Lung (tissue), 12 donors: ENCODE data around the gene MPPED1. TPM values are rescaled to one million over a fixed set of nuclear protein-coding genes. Genes with fewer than 3 reads are reported as not detected.

Source experiments
- ATAC-seq: fragments of 200-7000 bp; cut with Tn5 transposase; one replicate; pipeline ENCODE4 v1.9.1; 2020; ENCODE audit warnings: moderate number of reproducible peaks; ENCODE audit not compliant: insufficient read depth, low FRiP score
- DNase-seq, 3 donors: peaks; one replicate each; pipeline ENCODE4 v3.0.0-alpha.2; 2013 to 2017
- H3K27ac ChIP-seq, 2 donors: one replicate each; pipeline ENCODE4 v1.5.1; 2013; ENCODE audit warnings: mild to moderate bottlenecking in 2 of 2, moderate library complexity in 2 of 2, control low read depth in 1 of 2, inconsistent platforms in 1 of 2, low read depth in 1 of 2, low read length in 1 of 2
- H3K27me3 ChIP-seq, 3 donors: one replicate each; pipeline ENCODE4 v1.5.1; 2013; ENCODE audit warnings: low read length in 2 of 3; ENCODE audit not compliant: control insufficient read depth in 3 of 3, insufficient read depth in 3 of 3
- H3K36me3 ChIP-seq, 4 donors: one replicate each; pipeline ENCODE4 v1.5.1; 2013; ENCODE audit warnings: low read length in 4 of 4, mild to moderate bottlenecking in 1 of 4, moderate library complexity in 1 of 4; ENCODE audit not compliant: control insufficient read depth in 4 of 4, insufficient read depth in 4 of 4
- H3K4me1 ChIP-seq, 5 donors: one replicate each; pipeline ENCODE4 v1.5.1; 2013; ENCODE audit warnings: low read length in 5 of 5, mild to moderate bottlenecking in 2 of 5, moderate library complexity in 1 of 5; ENCODE audit not compliant: control insufficient read depth in 5 of 5, insufficient read depth in 5 of 5
- H3K4me3 ChIP-seq: one replicate; pipeline ENCODE4 v1.5.1; 2013; ENCODE audit warnings: mild to moderate bottlenecking, control low read depth, moderate library complexity
- H3K9ac ChIP-seq, 2 donors: one replicate each; pipeline ENCODE4 v1.5.1; 2013; ENCODE audit warnings: low read length in 2 of 2, control low read depth in 1 of 2; ENCODE audit not compliant: insufficient read depth in 1 of 2
- H3K9me3 ChIP-seq, 4 donors: one replicate each; pipeline ENCODE4 v1.5.1; 2013; ENCODE audit warnings: low read length in 3 of 4, mild to moderate bottlenecking in 1 of 4, moderate library complexity in 1 of 4; ENCODE audit not compliant: control insufficient read depth in 4 of 4, insufficient read depth in 3 of 4
- CTCF ChIP-seq: IDR thresholded peaks from 2 replicates; pipeline ENCODE4 v1.5.1; 2012; ENCODE audit warnings: mild to moderate bottlenecking; ENCODE audit errors: control extremely low read depth, extremely low read depth
- WGBS, 2 donors: extraction: QIAGEN DNeasy Blood & Tissue Kit; methylation state at CpG; one replicate each; pipeline ENCODE4 v1.1.7; 2013; 5-methylcytosine and 5-hydroxymethylcytosine counted together
- polyA plus RNA-seq, 2 donors: library from polyadenylated mRNA; stranded (reverse); fragments of 200-250 nt; gene quantifications; one replicate each; pipeline ENCODE4 v1.2.1, GENCODE V29; 2013
- total RNA-seq, 2 donors: library from RNA; depleted of rRNA in 1 of 2; stranded (reverse); fragments of >200 nt in 1 of 2; gene quantifications; one replicate each; pipeline ENCODE4 v1.2.1, GENCODE V29; 2014 to 2021
- donor health status: control.
- donor health status: control.
- donor health status: Bipolar disorder and iron deficiency.
- donor health status: healthy.
- donor health status: DM: yes; HTN: yes; CAD: no.

Gene MPPED1
- total and polyA plus RNA-seq, 4 donors, result 0.05 to 0.65 TPM; not detected in 2

- DNase-seq (peak in 2 of 3 donors; percentile 19 to 41), ATAC-seq (no peak)
- no peak for TF ChIP-seq CTCF
- H3K4me3 ChIP-seq, result no peak overlapping the region
- no peak overlapping the region for H3K9ac ChIP-seq
- peaks cover 0 to 5% (median 3%) of the 10 kb centered on the region in 3 donors for H3K27me3 ChIP-seq
- peaks cover 0 to 21% (median 5%) of the 10 kb centered on the region in 5 donors for H3K4me1 ChIP-seq
- H3K9me3 ChIP-seq, result peaks cover 0 to 4% (median 2%) of the 10 kb centered on the region in 4 donors
- WGBS, 2 donors, result 59 to 68% methylated on average over 15 of the region's 15 CpGs
- no peaks in the 10 kb centered on the region for H3K36me3 ChIP-seq
- no peak overlapping the region for H3K27ac ChIP-seq
Measured at GRCh38 chr22:43376765-43377547, 34.9 kb upstream of the MPPED1 start.

GRCh38 chr22:43377548-43377895 lies 34.3 kb upstream of the MPPED1 start:
- Histone ChIP-seq H3K36me3 (no peaks in the 10 kb centered on the region), H3K4me1 (peaks cover 0 to 21% (median 5%) of the 10 kb centered on the region in 5 donors), H3K9me3 (peaks cover 0 to 4% (median 2%) of the 10 kb centered on the region in 4 donors), H3K9ac (no peak overlapping the region), H3K27ac (no peak overlapping the region), H3K27me3 (peaks cover 0 to 5% (median 3%) of the 10 kb centered on the region in 3 donors), H3K4me3 (no peak overlapping the region)
- TF ChIP-seq CTCF, result no peak
- DNase-seq (peak in 2 of 3 donors; percentile 25 to 74), ATAC-seq (no peak)
- WGBS, 2 donors, result 43 to 47% methylated on average over 10 of the region's 10 CpGs

GRCh38 chr22:43377896-43378704 lies 33.7 kb upstream of the MPPED1 start:
- TF ChIP-seq CTCF, result no peak
- Histone ChIP-seq H3K4me3 (no peak overlapping the region), H3K36me3 (no peaks in the 10 kb centered on the region), H3K4me1 (peaks cover 0 to 21% (median 5%) of the 10 kb centered on the region in 5 donors), H3K27ac (no peak overlapping the region), H3K27me3 (peaks cover 0 to 5% (median 3%) of the 10 kb centered on the region in 3 donors), H3K9me3 (peaks cover 0 to 4% (median 2%) of the 10 kb centered on the region in 4 donors), H3K9ac (no peak overlapping the region)
- 20 to 21% methylated on average over 8 of the region's 8 CpGs for WGBS, 2 donors
- ATAC-seq, result no peak
- peak; percentile 57 to 83 (median 76) for DNase-seq
